Lung (tissue), 12 donors: ENCODE measurements around the gene STX3. TPM values are rescaled to one million over a fixed set of nuclear protein-coding genes. Genes with fewer than 3 reads are reported as not detected.
"Not testable (repeated sequence)": the region's sequence is repeated elsewhere in the genome, so short reads cannot be mapped to it uniquely, and the experiment has no call there.

Source experiments
- ATAC-seq: fragments of 200-7000 bp; cut with Tn5 transposase; one replicate; pipeline ENCODE4 v1.9.1; 2020; ENCODE audit warnings: moderate number of reproducible peaks; ENCODE audit not compliant: insufficient read depth, low FRiP score
- DNase-seq, 3 donors: peaks; one replicate each; pipeline ENCODE4 v3.0.0-alpha.2; 2013 to 2017
- H3K27ac ChIP-seq, 2 donors: one replicate each; pipeline ENCODE4 v1.5.1; 2013; ENCODE audit warnings: mild to moderate bottlenecking in 2 of 2, moderate library complexity in 2 of 2, control low read depth in 1 of 2, inconsistent platforms in 1 of 2, low read depth in 1 of 2, low read length in 1 of 2
- H3K27me3 ChIP-seq, 3 donors: one replicate each; pipeline ENCODE4 v1.5.1; 2013; ENCODE audit warnings: low read length in 2 of 3; ENCODE audit not compliant: control insufficient read depth in 3 of 3, insufficient read depth in 3 of 3
- H3K36me3 ChIP-seq, 4 donors: one replicate each; pipeline ENCODE4 v1.5.1; 2013; ENCODE audit warnings: low read length in 4 of 4, mild to moderate bottlenecking in 1 of 4, moderate library complexity in 1 of 4; ENCODE audit not compliant: control insufficient read depth in 4 of 4, insufficient read depth in 4 of 4
- H3K4me1 ChIP-seq, 5 donors: one replicate each; pipeline ENCODE4 v1.5.1; 2013; ENCODE audit warnings: low read length in 5 of 5, mild to moderate bottlenecking in 2 of 5, moderate library complexity in 1 of 5; ENCODE audit not compliant: control insufficient read depth in 5 of 5, insufficient read depth in 5 of 5
- H3K4me3 ChIP-seq: one replicate; pipeline ENCODE4 v1.5.1; 2013; ENCODE audit warnings: mild to moderate bottlenecking, control low read depth, moderate library complexity
- H3K9ac ChIP-seq, 2 donors: one replicate each; pipeline ENCODE4 v1.5.1; 2013; ENCODE audit warnings: low read length in 2 of 2, control low read depth in 1 of 2; ENCODE audit not compliant: insufficient read depth in 1 of 2
- H3K9me3 ChIP-seq, 4 donors: one replicate each; pipeline ENCODE4 v1.5.1; 2013; ENCODE audit warnings: low read length in 3 of 4, mild to moderate bottlenecking in 1 of 4, moderate library complexity in 1 of 4; ENCODE audit not compliant: control insufficient read depth in 4 of 4, insufficient read depth in 3 of 4
- CTCF ChIP-seq: IDR thresholded peaks from 2 replicates; pipeline ENCODE4 v1.5.1; 2012; ENCODE audit warnings: mild to moderate bottlenecking; ENCODE audit errors: control extremely low read depth, extremely low read depth
- WGBS, 2 donors: extraction: QIAGEN DNeasy Blood & Tissue Kit; methylation state at CpG; one replicate each; pipeline ENCODE4 v1.1.7; 2013; 5-methylcytosine and 5-hydroxymethylcytosine counted together
- polyA plus RNA-seq, 2 donors: library from polyadenylated mRNA; stranded (reverse); fragments of 200-250 nt; gene quantifications; one replicate each; pipeline ENCODE4 v1.2.1, GENCODE V29; 2013
- total RNA-seq, 2 donors: library from RNA; depleted of rRNA in 1 of 2; stranded (reverse); fragments of >200 nt in 1 of 2; gene quantifications; one replicate each; pipeline ENCODE4 v1.2.1, GENCODE V29; 2014 to 2021
- donor health status: control.
- donor health status: control.
- donor health status: Bipolar disorder and iron deficiency.
- donor health status: healthy.
- donor health status: DM: yes; HTN: yes; CAD: no.

STX3 gene
- total and polyA plus RNA-seq, 4 donors, result 38.9 to 61.5 (median 47.0) TPM

GRCh38 chr11:59815754-59816153, 60.6 kb downstream of the STX3 start:
- H3K4me3 ChIP-seq, result no peak overlapping the region
- H3K27ac ChIP-seq, result no peak overlapping the region
- H3K9me3 ChIP-seq, result no peaks in the 10 kb centered on the region
- no peaks in the 10 kb centered on the region for H3K36me3 ChIP-seq
- ATAC-seq (no peak), DNase-seq (no peak)
- no peak for TF ChIP-seq CTCF
- H3K4me1 ChIP-seq, result no peaks in the 10 kb centered on the region
- peaks cover 0 to 2% (median 0%) of the 10 kb centered on the region in 3 donors for H3K27me3 ChIP-seq
- 94 to 96% methylated on average over 1 of the region's 1 CpG for WGBS, 2 donors
- H3K9ac ChIP-seq, result no peak overlapping the region

GRCh38 chr11:59816434-59816833, 61.3 kb downstream of the STX3 start:
- not testable (repeated sequence) for DNase-seq, H3K27me3 ChIP-seq, H3K9me3 ChIP-seq, H3K36me3 ChIP-seq, H3K27ac ChIP-seq, H3K9ac ChIP-seq, ATAC-seq, H3K4me1 ChIP-seq, H3K4me3 ChIP-seq
- 81% methylated on average over 1 of the region's 1 CpG for WGBS, 2 donors

DNA sequence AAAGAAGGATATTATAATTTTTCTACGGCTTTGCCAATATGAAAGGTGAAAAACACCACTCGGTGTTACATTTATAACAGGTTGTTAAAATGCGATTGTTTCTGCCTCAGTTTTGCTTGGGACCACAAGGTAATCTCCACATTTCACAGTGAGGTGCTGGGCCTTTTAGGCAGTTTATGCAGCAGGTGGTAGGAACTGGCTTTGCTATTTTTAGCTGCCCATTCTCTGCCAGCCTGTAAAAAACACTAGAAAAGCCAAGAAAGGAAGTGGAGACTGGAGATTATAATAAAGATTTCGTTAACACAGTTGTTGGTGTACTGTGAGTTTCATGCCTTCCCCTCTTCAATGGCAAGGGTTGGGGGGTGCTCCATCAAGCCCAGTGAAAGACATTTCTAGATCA, 63.4 kb downstream of the STX3 start:
- H3K4me3 ChIP-seq, result no peak overlapping the region
- DNase-seq, result no peak
- H3K27me3 ChIP-seq, result peaks cover 0 to 2% (median 0%) of the 10 kb centered on the region in 3 donors
- WGBS, 2 donors, result 27 to 62% methylated on average over 4 of the region's 4 CpGs
- H3K9ac ChIP-seq, result no peak overlapping the region
- no peaks in the 10 kb centered on the region for H3K36me3 ChIP-seq
- no peaks in the 10 kb centered on the region for H3K9me3 ChIP-seq
- H3K4me1 ChIP-seq, result peaks cover 0 to 2% (median 0%) of the 10 kb centered on the region in 5 donors
- no peak for ATAC-seq
- TF ChIP-seq CTCF, result no peak
- H3K27ac ChIP-seq, result no peak overlapping the region

- Histone ChIP-seq H3K4me1 (peaks cover 0 to 2% (median 0%) of the 10 kb centered on the region in 5 donors), H3K27me3 (no peaks in the 10 kb centered on the region), H3K9me3 (no peaks in the 10 kb centered on the region), H3K36me3 (no peaks in the 10 kb centered on the region), H3K27ac (no peak overlapping the region), H3K4me3 (no peak overlapping the region), H3K9ac (peak overlapping the region in 1 of 2 donors; percentile 50)
- peak; percentile 20 for TF ChIP-seq CTCF
- DNase-seq, result peak in 2 of 3 donors; percentile 54 to 59
- ATAC-seq, result peak; percentile 72
- 4% methylated on average over 9 of the region's 9 CpGs for WGBS, 2 donors
Observed at GRCh38 chr11:59822989-59823566, 67.9 kb downstream of the STX3 start.
